K562 treated with DMSO at 1 percent for 48 hours (cell line): ENCODE data around the gene PCDHGA2. TPM values are rescaled to one million over a fixed set of nuclear protein-coding genes. Genes with fewer than 3 reads are reported as not detected.

Experiments
- total RNA-seq: library from RNA; unstranded; fragments of 300-600 nt; gene quantifications from 2 replicates; pipeline ENCODE4 v1.2.3, GENCODE V29; 2022; ENCODE audit warnings: low replicate concordance; ENCODE audit errors: extremely low read depth

The PCDHGA2 gene
- total RNA-seq = not detected in 2 replicates

GRCh38 chr5:141338538-141339306 is at the start of gene PCDHGA2:
Gene PCDHGA2 (plus strand): TSS chr5:141338760.

DNA sequence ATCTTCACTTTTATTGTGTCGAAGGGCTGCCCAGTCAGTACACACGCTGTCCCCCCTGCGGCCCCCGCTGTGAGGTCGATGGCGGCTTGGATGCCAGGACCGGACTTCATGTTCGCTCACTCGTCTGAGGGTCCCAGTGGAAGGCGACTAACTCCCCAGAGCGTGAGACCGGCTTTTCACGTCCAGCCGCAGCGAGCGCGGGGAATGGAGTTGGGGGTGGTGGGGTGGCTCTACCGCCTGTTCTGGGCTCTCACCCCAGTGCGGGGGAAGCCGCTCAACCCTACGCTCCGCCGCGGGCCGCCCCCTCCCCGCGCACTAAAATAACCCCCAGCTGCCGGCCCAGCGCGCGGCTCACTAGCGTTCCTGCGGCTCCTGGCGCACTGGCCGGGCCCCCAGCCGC is 34.8 kb upstream of the PCDHGA2 start, which contains the start of gene SLC25A2:
TSS of gene SLC25A2 (minus strand) at position 294 of the 400 bp plus-strand sequence. CDS start at position 110, 184 bp downstream.

GRCh38 chr5:141320225-141321169 is 18.1 kb upstream of the PCDHGA2 start, which contains the start of gene TAF7:
Gene TAF7 (minus strand): TSS chr5:141320784. CDS start chr5:141320044, 740 bp downstream.

DNA sequence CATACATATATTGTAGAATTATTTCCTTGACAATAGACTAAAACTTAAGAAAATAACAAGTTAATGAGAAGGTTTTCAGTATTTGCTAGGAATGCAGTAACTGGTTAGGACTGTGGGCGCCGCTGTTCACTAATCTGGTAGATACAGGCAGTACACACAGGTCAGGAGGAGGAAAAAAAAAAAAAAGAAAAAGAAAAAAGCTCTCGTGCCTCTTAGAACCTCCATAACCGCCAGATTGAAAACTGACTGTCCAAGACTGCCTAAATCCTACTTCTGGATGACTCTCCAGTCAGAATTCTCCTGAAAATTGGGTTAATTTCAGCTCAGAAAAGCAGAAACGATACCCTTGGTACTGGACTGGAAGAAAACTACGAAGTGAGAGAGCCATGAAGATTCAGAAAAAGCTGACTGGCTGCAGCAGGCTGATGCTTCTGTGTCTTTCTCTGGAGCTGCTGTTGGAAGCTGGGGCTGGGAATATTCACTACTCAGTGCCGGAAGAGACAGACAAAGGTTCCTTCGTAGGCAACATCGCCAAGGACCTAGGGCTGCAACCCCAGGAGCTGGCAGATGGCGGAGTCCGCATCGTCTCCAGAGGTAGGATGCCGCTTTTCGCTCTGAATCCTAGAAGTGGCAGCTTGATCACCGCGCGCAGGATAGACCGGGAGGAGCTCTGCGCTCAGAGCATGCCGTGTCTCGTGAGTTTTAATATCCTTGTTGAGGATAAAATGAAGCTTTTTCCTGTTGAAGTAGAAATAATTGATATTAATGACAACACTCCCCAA is 8.1 kb upstream of the PCDHGA2 start, which contains the start of gene PCDHGA1:
TSS of gene PCDHGA1 (plus strand) at position 216 of the 782 bp plus-strand sequence.

GRCh38 chr5:141343242-141343952 is 4.8 kb downstream of the PCDHGA2 start, which contains the start of gene PCDHGA3:
Gene PCDHGA3 (plus strand): TSS chr5:141343829. CDS start chr5:141344034, 205 bp downstream.

GRCh38 chr5:141349917-141350619 is 11.5 kb downstream of the PCDHGA2 start, which contains the start of gene PCDHGB1:
Gene PCDHGB1 (plus strand): TSS chr5:141350099. CDS start chr5:141350261, 162 bp downstream.

DNA sequence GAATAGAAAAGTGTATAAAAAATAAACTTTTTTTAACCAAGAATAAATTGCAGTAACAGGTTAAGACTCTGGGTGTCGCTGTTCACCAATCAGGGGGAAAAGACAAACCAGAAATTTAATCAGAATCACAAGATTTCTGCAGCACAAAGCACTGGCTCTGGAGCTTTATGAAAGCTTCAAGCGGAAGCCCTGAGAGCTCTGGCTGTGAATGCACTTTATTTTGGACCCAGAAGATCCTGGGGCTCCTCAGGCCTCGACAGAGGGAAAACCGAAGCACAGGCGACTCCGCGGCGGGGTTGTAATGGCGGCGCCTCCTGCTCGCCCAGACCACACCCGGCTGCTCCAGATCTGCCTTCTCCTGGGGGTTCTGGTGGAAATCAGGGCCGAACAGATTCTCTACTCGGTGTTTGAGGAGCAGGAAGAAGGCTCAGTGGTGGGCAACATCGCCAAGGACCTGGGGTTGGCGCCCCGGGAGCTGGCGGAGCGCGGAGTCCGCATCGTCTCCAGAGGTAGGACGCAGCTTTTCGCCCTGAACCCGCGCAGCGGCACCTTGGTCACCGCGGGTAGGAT is 16.4 kb downstream of the PCDHGA2 start, which contains the start of gene PCDHGA4:
TSS of gene PCDHGA4 (plus strand) at position 122 of the 570 bp plus-strand sequence. CDS start at position 209, 87 bp downstream.

GRCh38 chr5:141359790-141360426 is 21.3 kb downstream of the PCDHGA2 start, which contains the start of gene PCDHGB2:
Gene PCDHGB2 (plus strand): TSS chr5:141359994. CDS start chr5:141360136, 142 bp downstream.

GRCh38 chr5:141363952-141364660 is 25.5 kb downstream of the PCDHGA2 start, which contains the start of gene PCDHGA5:
Gene PCDHGA5 (plus strand): TSS chr5:141364162. CDS start chr5:141364331, 169 bp downstream.

GRCh38 chr5:141369994-141370848 is 31.7 kb downstream of the PCDHGA2 start, which contains the start of gene PCDHGB3:
Gene PCDHGB3 (plus strand): TSS chr5:141370242. CDS start chr5:141370395, 153 bp downstream.

GRCh38 chr5:141373673-141374317 is 35.2 kb downstream of the PCDHGA2 start, which contains the start of gene PCDHGA6:
Gene PCDHGA6 (plus strand): TSS chr5:141373891. CDS start chr5:141374084, 193 bp downstream.

DNA sequence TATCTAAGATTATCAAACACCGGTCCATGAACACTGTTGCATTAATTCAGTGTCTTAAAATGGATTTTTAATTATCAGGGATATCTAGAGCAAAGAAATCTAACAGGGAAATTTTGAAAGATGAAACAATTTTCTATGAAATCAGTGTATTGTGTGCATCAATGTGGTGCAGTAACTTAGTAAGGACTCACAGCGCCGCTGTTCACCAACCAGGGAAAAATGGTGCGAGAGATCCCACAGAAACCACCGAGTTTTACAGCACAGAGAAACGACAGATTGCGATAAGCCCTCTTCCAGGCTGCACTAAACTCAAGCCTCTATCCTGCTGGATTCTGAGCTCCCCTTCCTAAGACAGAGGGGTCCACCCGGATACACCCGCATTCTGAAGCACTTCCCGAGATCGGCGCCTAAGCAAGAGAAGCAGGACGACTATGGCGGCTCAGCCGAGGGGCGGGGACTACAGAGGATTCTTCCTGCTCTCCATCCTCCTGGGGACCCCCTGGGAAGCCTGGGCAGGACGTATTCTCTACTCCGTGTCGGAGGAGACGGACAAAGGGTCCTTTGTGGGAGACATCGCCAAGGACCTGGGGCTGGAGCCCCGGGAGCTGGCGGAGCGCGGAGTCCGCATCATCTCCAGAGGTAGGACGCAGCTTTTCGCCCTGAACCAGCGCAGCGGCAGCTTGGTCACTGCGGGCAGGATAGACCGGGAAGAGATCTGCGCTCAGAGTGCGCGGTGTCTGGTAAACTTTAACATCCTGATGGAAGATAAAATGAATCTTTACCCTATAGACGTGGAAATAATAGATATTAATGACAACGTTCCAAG is 44.1 kb downstream of the PCDHGA2 start, which contains the start of gene PCDHGA7:
TSS of gene PCDHGA7 (plus strand) at position 274 of the 826 bp plus-strand sequence. CDS start at position 432, 158 bp downstream.

DNA sequence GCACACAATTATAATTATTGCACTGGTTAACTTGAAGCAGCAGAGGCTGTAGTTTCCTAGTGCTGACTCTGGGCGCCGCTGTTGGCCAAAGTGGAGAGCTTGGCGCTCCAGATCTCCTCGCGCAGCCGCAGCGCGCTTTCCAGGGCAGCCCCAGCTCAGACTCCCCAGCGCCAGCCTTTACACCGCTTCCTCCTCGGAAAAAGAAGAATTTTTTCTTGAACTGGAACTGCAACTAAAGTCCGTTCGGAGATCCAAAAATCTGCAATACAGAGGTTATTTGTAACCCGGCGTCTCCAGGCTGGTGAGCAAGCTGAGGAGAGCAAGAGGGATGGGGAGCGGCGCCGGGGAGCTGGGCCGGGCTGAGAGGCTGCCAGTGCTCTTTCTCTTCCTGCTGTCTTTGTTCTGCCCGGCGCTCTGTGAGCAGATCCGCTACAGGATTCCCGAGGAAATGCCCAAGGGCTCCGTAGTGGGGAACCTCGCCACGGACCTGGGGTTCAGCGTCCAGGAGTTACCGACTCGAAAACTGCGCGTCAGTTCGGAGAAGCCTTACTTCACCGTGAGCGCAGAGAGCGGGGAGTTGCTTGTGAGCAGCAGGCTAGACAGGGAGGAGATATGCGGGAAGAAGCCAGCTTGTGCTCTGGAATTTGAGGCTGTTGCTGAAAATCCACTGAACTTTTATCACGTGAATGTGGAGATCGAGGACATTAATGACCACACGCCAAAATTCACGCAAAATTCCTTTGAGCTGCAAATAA is 49.2 kb downstream of the PCDHGA2 start, which contains the start of gene PCDHGB4:
TSS of gene PCDHGB4 (plus strand) at position 142 of the 755 bp plus-strand sequence. CDS start at position 329, 187 bp downstream.

GRCh38 chr5:141392429-141393198 is 54.1 kb downstream of the PCDHGA2 start, which contains the start of gene PCDHGA8:
Gene PCDHGA8 (plus strand): TSS chr5:141392633. CDS start chr5:141392814, 181 bp downstream.

